GM19438 (cell line): ENCODE data around the gene ACKR3.

Source experiments
- ATAC-seq: cut with Tn5 transposase; IDR thresholded peaks from one replicate; pipeline ENCODE4 v1.9.1; 2021; ENCODE audit warnings: low read depth; ENCODE audit not compliant: unreplicated experiment

ACKR3 gene

GRCh38 chr2:236605345-236605734 lies 35.7 kb downstream of the ACKR3 start:
- no peak for ATAC-seq

DNA sequence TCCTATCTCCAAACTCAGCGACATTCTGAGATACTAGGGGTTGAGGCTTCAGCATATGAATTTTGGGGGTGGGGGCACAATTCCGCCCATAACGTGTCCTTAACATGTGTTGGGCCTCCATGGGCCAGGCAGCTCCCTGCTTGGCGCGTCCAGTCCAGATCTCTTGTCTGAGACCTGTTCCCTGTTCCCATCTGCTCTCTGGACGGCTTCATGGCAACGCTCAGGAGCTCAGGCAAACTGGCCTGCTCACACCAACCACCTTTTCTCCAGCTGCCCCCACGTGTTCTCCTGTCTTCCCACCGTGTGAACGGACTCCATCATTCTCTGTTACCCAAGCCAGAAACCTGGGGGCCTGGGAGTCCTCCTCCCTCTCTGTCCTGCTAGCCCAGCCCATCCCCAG lies 36.4 kb downstream of the ACKR3 start:
- ATAC-seq, result no peak

DNA sequence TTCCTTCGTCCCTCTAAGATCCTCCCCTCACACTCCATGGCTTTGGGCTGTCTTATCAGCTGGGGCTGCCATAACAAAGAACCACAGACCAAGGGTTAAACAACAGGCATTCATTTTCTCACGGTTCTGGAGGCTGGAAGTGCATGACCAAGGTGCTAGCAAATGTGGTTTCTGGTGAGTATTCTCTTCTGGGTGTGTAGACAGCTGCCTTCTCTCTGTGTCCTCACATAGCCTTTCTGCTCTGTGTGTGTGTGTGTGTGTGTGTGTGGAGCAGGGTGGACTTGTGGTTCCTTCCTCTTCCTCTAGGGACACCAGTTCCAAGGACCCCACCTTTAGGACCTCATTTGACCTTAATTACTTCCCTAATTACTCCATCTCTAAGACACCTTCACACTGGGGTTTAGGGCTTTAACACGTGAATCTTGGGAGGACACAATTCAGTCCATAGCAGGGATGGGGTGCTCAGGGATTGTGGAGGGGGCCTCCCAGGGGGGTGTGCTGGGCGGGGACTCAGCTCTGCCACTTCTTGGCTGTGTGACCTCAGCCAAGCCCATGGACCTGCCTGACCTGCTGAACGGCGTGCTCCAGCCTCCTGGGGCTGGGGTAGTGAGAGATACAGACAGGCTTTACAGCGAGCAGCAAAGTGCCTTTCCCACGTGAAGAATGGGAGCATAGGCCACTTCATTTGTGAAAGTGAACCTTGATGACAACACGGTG lies 38.0 kb downstream of the ACKR3 start:
- no peak for ATAC-seq

GRCh38 chr2:236608188-236608525 lies 38.5 kb downstream of the ACKR3 start:
- no peak for ATAC-seq

DNA sequence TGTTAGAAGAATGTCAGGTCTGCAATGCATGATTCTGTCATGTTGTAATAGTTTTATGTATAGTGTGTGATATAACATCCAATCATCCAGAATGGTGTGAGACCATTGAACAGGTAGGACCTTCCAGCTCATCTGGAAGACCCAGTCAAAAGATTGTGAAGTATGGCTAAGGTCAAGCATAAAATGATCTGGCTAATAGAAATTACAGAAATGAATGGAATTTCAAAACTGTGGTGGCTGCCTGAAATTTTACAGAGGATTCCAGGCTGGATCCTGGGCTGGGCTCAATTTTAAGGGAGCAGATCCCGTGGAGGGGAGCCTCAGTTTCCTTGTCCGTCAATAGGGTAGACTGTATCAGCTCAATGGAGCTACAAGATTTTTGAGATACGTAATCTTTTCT lies 39.1 kb downstream of the ACKR3 start:
- ATAC-seq, result no peak

- ATAC-seq, result no peak
These were observed 41.6 kb downstream of the ACKR3 start for GRCh38 chr2:236610991-236611821.

- ATAC-seq, result no peak
These were observed 43.1 kb downstream of the ACKR3 start for GRCh38 chr2:236612737-236613136.

GRCh38 chr2:236613612-236614011 lies 44.0 kb downstream of the ACKR3 start:
- no peak for ATAC-seq

DNA sequence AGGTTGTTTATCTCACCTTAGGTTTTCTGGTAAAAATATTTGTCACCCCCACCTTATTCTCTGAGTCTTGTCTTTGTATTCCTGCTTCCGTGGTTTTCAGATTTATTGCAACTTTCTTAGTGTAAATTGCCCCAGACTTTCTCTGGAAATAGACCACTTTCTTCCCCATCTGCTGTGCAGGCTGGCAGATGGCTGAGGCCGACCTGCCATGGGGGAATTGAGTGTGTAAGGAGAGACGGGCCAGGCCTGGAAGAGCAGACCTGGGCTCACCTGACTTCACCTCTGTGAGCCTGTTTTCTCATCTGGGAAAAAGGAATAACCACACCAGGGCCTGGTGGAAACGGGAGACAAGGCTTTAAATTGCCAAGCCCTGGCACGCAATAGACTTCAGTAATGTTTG lies 44.9 kb downstream of the ACKR3 start:
- no peak for ATAC-seq

- no peak for ATAC-seq
These were observed 46.4 kb downstream of the ACKR3 start for GRCh38 chr2:236616031-236616430.

DNA sequence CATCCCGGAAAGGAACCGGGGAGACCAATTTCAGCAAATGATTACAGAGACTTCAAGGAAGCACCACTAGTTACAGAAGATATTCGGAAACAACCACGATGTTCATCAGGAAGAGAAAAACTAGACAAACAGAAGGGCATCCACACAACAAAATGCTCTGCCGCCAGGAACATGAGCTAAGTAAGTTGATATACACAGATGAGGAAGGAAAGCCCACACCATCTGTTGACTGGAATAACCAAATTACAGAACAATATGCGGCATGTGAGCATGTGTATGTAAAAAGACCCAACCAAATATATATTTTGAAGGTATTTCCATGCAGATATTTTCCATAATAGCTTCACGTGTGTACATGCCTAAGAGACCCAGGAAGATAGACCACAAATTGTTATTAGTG lies 47.0 kb downstream of the ACKR3 start:
- ATAC-seq, result no peak

GRCh38 chr2:236617221-236617737 lies 47.7 kb downstream of the ACKR3 start:
- no peak for ATAC-seq

- ATAC-seq, result no peak
These were observed 48.2 kb downstream of the ACKR3 start for GRCh38 chr2:236617796-236618195.

GRCh38 chr2:236618370-236618769 lies 48.7 kb downstream of the ACKR3 start:
- no peak for ATAC-seq

- no peak for ATAC-seq
These were observed 50.4 kb downstream of the ACKR3 start for GRCh38 chr2:236619910-236620612.

DNA sequence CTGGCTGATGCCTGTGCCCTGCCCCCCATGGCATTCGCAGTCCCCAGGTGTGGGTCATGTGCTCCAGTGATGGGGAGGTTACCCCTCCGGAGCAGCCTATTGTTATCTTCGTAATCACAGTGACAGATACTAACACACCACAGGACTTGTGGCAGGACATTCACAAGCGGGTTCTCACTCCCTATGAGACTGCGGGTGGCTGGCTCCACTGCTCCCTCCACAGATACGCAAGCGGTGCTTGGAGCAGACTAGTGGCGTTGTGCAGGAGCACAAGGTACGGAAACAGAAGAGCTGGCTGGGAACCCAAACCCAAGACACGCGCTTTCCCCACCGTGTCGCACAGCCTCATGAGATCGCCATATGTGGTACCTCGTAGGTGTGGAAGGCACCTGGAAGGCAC lies 52.2 kb downstream of the ACKR3 start:
- ATAC-seq, result no peak

- ATAC-seq, result no peak
These were observed 52.6 kb downstream of the ACKR3 start for GRCh38 chr2:236622201-236622600.

GRCh38 chr2:236622660-236623059 lies 53.0 kb downstream of the ACKR3 start:
- ATAC-seq, result no peak

DNA sequence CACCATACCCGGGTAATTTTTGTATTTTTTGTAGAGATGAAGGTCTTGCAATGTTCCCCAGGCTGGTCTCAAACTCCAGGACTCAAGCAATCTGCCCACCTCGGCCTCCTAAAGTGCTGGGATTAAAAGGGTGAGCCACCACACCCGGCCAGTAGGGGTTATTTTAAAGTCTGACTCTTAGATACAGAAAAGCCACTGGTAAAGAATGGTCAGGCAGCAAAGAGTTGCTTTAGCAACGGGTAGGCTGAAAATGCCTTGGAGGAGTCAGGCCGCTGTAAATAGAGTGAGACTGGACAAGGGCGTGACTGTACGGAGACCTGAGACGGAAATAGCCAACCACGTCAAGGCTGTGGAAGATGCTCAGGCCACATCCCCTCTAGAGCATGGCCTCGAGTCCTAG lies 54.2 kb downstream of the ACKR3 start:
- ATAC-seq, result no peak

DNA sequence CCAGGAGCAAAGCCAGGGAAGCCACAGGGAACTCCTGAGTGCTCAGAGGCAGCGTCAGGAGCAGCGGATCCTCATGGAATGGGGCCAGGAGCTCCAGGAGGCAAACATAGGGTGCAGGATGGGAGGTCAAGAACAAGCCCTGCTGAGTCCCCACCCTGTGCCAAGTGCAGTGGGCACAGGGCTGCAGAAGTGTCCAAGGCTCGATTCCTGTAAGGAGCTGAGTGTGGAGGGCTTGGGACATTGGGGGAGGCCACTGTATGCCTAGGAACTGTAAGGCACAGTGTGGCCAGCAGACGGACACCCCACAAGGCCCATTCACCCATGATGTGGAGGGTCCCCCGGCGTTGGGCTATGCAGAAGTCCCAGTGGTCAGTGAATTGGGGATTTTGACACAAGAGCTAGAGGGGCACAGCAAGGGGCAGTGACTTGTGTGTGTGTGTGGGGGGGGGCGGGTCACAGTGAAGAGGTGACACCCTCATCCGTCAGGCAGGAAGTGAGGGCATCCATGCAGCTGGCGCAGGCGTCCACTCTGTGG lies 55.6 kb downstream of the ACKR3 start:
- ATAC-seq, result no peak
